ENCODE measurements around the gene UBR2. TPM values are rescaled to one million over a fixed set of nuclear protein-coding genes. Genes with fewer than 3 reads are reported as not detected.
"Not testable (repeated sequence)": the region's sequence is repeated elsewhere in the genome, so short reads cannot be mapped to it uniquely, and the experiment has no call there.

Gene UBR2
- polyA plus RNA-seq, 1 donor: 17.0 TPM

DNA sequence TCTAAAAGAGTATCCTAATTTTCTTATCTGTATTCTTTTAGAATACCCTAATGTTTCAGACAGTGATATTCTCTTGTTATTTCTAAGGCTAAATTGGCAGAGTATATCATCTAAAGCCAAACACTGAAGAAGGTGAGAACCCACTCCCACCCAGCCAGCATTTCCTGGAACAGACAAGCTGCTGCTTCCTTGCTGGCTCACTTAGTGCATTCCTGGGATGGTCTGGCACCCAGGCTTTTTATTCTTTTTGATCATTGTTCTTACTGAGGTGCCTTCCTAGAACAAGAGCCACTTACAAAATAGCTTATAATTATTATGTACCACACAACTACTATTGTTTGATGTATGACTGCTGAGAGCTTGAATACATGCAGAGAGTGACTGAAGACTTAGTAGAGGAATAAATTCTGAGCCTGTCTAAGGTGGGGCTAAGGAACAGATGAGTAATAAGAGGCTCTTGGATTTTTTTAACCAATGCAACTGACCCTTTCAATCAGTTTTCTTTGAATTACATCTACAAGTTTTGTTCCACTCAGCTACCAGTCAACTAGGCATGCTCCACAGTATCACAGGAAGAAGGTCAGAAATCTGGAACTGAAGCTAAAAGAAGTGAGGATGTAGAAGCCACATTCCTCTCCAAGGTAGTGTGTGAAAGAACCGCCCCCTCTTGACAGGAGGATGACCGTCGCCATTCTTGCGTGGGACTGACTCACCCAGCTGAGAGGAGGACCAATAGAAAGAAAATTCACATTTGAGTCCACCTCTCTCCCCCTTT lies 128.5 kb downstream of the UBR2 start:
- no peak for DNase-seq (ENCODE audit: low read depth)

- no peak for DNase-seq (ENCODE audit: low read depth)
These were observed 130.0 kb downstream of the UBR2 start for GRCh38 chr6:42693725-42694323.

DNA sequence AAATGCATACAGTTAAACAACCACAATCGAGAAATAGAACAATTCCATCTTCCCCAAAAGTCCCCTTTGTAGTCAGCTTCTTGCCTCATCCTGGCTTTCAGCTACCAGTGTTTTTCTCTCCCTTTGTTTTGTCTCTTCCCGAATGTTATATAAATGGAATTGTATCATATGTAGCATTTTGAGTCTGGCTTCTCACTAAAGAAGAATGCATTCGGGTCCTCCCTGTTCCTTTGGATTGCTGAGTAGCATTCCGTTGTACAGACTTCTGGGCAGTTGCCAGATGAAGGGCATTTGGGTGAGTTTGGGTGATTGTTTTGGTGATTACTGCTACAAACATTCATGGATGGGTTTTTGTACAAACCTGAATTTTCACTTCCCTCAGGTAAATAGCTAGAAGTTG lies 130.8 kb downstream of the UBR2 start:
- DNase-seq (ENCODE audit: low read depth): no peak

DNA sequence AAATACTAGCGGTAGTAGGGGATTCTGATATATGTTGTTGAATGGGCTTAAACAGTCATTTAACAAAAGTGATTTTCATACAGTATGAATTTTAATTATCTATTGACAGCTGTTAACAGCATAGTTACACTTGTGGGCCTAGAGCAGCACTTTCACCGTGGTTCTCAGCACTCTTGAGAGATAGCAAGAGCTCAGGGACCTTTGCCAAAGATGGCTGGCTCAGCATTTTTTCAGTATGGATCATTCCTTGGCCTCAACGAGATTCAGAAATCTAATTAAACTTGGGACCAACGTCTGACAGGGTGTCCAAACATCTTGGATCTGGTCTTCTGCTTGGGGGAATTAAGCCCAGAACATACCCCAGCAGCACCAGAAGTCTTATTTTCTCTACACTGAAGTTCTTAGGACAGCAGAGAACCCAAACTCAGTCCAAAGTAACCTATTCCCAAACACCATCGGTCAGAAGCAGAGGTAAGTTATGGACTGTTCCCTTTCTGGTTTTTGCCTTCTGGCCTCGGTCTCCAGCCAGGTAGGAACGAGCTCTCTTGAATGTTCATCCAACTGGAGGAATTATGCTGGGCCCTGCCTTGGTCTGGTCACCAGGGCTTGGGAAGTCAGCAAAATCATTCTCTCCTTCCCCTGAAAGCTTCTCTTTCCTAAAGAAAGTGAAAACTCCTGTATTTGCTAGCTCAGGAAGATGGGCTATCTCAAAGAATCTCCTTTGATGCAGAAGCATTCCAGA lies 132.9 kb downstream of the UBR2 start:
- DNase-seq (ENCODE audit: low read depth): no peak

GRCh38 chr6:42697268-42697655 lies 133.4 kb downstream of the UBR2 start:
- DNase-seq (ENCODE audit: low read depth): no peak

GRCh38 chr6:42698217-42698616 lies 134.4 kb downstream of the UBR2 start:
- no peak for DNase-seq (ENCODE audit: low read depth)

GRCh38 chr6:42702200-42702599 lies 138.4 kb downstream of the UBR2 start:
- no peak for DNase-seq (ENCODE audit: low read depth)

DNA sequence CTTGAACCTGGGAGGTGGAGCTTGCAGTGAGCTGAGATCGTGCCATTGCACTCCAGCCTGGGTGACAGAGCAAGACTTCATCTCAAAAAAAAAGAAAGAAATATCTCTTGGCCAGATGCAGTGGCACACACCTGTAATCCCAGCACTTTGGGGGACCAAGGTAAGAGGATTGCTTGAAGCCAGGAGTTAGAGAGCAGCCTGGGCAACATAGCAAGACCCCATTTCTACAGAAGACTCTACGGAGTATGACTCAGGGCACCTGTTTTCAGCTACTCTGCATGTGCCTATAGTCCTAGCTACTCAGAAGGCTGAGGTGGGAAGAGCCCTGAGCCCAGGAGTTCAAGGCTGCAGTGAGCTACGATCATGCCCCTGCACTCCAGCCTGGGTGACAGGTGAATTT lies 139.0 kb downstream of the UBR2 start:
- DNase-seq (ENCODE audit: low read depth): not testable (repeated sequence)

- no peak for DNase-seq (ENCODE audit: low read depth)
These were observed 140.6 kb downstream of the UBR2 start for GRCh38 chr6:42704251-42704936.

GRCh38 chr6:42704937-42705374 lies 141.1 kb downstream of the UBR2 start:
- no peak for DNase-seq (ENCODE audit: low read depth)

GRCh38 chr6:42707595-42707994 lies 143.8 kb downstream of the UBR2 start:
- no peak for DNase-seq (ENCODE audit: low read depth)

DNA sequence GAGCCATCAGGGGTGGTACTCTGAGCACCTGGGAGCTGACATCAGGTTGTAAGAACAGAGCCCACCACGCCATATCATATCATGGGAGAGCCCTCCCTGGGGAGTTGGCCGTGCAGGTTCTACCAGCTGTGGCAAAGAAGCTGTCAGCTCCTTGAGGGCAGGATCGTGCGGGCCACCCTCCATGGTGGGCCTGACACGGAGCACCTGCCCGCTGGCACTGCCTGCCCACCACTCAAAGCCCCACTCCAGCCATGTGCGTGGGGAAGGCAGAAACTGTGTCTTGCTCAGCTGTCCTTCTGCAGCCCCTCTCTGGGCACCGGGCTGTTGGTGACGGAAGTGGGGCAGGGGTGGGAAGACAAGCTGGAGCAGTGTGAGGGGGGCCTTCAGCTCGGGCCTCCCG lies 144.3 kb downstream of the UBR2 start:
- DNase-seq (ENCODE audit: low read depth): no peak

DNA sequence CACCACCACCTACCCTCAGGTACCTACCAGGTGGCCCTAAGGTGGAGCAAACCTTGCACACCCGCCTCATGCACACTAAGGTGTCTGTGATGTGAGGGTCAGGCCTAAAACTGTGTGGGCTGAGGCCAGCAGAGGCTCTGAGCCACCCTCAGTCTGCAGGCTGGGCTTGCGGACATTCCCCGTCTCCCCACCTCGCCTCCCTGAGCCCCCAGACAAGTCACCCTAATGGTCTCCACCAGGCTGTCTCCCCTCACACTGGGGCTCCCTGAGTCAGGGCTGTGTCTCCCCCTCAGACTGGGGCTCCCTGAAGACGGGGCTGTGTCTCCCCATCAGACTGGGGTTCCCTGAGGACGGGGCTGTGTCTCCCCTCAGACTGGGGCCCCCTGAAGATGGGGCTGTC lies 146.0 kb downstream of the UBR2 start:
- no peak for DNase-seq (ENCODE audit: low read depth)

GRCh38 chr6:42710316-42710715 lies 146.5 kb downstream of the UBR2 start:
- no peak for DNase-seq (ENCODE audit: low read depth)

DNA sequence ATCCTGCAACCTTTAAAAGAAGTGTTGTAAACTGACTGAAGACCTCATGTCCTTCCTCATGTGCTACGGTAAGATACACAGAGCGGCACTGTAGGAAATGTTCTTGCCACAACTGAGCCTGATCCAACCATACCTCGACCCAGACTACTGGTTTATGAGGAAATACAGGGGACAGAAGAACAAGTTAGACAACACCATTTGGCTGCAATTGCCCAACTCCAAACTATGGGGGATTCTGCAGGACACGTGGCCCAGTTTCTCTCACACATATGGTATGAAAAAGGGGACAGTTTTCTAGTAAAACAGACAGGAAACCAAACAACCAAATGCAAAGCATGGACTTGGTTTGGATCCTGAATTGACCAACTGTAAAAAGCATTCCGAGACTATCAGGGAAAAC lies 148.1 kb downstream of the UBR2 start:
- DNase-seq (ENCODE audit: low read depth): no peak

- no peak for DNase-seq (ENCODE audit: low read depth)
These were observed 150.4 kb downstream of the UBR2 start for GRCh38 chr6:42714098-42714761.

DNA sequence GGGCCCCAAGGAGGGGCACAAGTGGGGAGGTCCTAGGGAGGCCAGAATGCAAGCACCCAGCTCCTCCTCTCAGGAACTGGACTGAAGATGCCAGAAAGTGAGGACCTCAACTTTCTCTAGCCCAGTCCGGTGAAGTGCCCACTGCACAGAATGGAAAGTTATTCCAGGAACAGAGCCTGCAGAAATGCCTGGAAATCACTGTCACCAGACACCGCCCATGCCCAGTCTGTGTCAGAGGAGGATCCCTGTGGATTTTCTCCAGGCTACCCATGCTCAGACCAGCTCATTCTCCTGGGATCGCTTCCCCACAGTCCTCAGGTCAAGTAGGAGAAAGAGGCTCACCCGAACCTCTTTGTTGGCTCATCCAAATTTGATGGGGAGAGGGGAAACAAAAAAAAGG lies 152.0 kb downstream of the UBR2 start:
- no peak for DNase-seq (ENCODE audit: low read depth)

DNA sequence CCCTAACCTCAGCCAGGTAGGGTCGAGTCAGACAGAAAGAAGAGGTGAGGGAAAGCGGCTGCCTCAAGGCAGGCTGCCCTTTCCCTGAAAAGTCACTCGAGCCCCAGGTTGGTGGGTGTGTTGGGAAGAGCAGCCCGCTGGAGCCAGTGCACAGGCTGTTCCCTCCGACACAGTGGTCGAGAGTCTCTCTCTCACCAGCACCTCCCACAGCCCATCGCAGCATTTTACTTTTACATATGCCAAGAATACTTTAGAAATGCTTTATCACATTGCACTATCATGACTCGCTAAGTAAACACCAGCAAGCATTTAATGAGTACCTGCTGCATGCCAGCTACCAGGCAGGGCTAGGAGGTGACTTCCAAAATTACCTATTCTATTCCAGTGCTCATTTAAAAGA lies 156.9 kb downstream of the UBR2 start:
- no peak for DNase-seq (ENCODE audit: low read depth)

- DNase-seq (ENCODE audit: low read depth): no peak
These were observed 158.7 kb downstream of the UBR2 start, which contains the start of gene PRPH2 for GRCh38 chr6:42722497-42722896. TSS of gene PRPH2 (minus strand) at chr6:42722597. CDS start at chr6:42722334, 263 bp downstream.

DNA sequence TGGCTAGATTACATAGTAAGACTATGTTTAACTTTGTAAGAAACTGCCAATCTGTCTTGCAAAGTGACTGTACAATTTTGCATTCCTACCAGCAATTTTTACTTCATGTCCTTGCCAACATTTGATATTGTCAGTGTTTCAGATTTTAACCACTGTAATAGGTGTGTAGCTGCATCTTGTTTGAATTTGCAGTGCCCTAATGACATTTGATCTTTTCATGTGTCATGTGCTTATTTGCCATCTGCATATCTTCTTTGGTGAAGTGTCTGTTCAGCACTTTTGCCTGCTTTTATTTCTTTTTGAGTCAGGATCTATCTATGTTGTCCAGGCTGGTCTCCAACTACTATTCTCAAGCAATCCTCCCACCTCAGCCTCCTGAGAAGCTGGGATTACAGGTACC lies 161.0 kb downstream of the UBR2 start:
- DNase-seq (ENCODE audit: low read depth): no peak

- DNase-seq (ENCODE audit: low read depth): no peak
These were observed 162.2 kb downstream of the UBR2 start for GRCh38 chr6:42726026-42726425.
